Gastrocnemius medialis (tissue), 4 donors: ENCODE measurements around the gene ALDH3B1.

ENCODE experiments used
- CTCF ChIP-seq, 5 experiments: fragments of 450-650 bp in 3 of 5; fragments of 200-600 bp in 2 of 5; sonication (generic) in 2 of 5; IDR thresholded peaks in 4 of 5; conservative IDR thresholded peaks in 1 of 5; 1 replicate in 4 of 5; 2 replicates in 1 of 5; pipeline ENCODE4 v1.5.1; 2016 to 2019; ENCODE audit warnings: antibody characterized with exemption in 5 of 5, mild to moderate bottlenecking in 3 of 5, moderate library complexity in 3 of 5
- POLR2A ChIP-seq, 2 donors: fragments of 450-650 bp; IDR thresholded peaks; one replicate each; pipeline ENCODE4 v1.6.1; 2017; ENCODE audit warnings: antibody characterized with exemption in 2 of 2, mild to moderate bottlenecking in 2 of 2, moderate library complexity in 2 of 2

GRCh38 chr11:67999704-68000103 lies 10.4 kb upstream of the ALDH3B1 start:
- no peak for TF ChIP-seq POLR2A (IDR thresholded peaks at IDR 0.05)
- TF ChIP-seq CTCF (IDR thresholded peaks at IDR 0.05 in 4 of 5, conservative IDR thresholded peaks at IDR 0.05 in 1 of 5) = no peak
